HepG2 (cell line): ENCODE measurements around the gene SLC26A2. TPM values are rescaled to one million over a fixed set of nuclear protein-coding genes. Genes with fewer than 3 reads are reported as not detected.

ENCODE experiments used
- ATF3 ChIP-seq: sonication (generic); formaldehyde crosslinking; IDR thresholded peaks from 2 replicates; pipeline ENCODE4 v1.4.0; 2020; ENCODE audit warnings: missing genetic modification reagents
- ATF4 ChIP-seq, 2 experiments: fragments of 450-650 bp in 1 of 2; sonication (generic) in 1 of 2; formaldehyde crosslinking; IDR thresholded peaks; 2 replicates each; pipeline versions ENCODE4 v1.5.0 to v1.8.0; 2020 to 2022; ENCODE audit warnings: mild to moderate bottlenecking in 1 of 2, missing genetic modification reagents in 1 of 2
- BCL6 ChIP-seq: IDR thresholded peaks from 2 replicates; pipeline ENCODE4 v1.6.1; 2016; ENCODE audit warnings: missing genetic modification reagents, missing compliant biosample characterization
- E2F2 ChIP-seq: sonication (generic); formaldehyde crosslinking; IDR thresholded peaks from 2 replicates; pipeline ENCODE4 v1.4.0; 2020; ENCODE audit warnings: missing genetic modification reagents, borderline replicate concordance
- HMGXB4 ChIP-seq, 2 experiments: sonication (generic) in 1 of 2; formaldehyde crosslinking in 1 of 2; IDR thresholded peaks; 2 replicates each; pipeline versions ENCODE4 v1.4.0 to v1.6.1; 2018 to 2020; ENCODE audit warnings: missing genetic modification reagents in 2 of 2, borderline replicate concordance in 1 of 2, low read depth in 1 of 2, mild to moderate bottlenecking in 1 of 2, missing biosample characterization in 1 of 2
- KLF13 ChIP-seq: sonication (generic); formaldehyde crosslinking; IDR thresholded peaks from 2 replicates; pipeline ENCODE4 v1.4.0; 2020; ENCODE audit warnings: mild to moderate bottlenecking, missing genetic modification reagents
- KLF6 ChIP-seq: IDR thresholded peaks from 2 replicates; pipeline ENCODE4 v1.8.0; 2016; ENCODE audit warnings: missing biosample characterization, missing genetic modification reagents
- PHF8 ChIP-seq: sonication (generic); formaldehyde crosslinking; IDR thresholded peaks from 2 replicates; pipeline ENCODE4 v1.5.0; 2020; ENCODE audit warnings: missing genetic modification reagents
- SIN3B ChIP-seq: fragments of 150-350 bp; IDR thresholded peaks from 2 replicates; pipeline ENCODE4 v1.6.1; 2014; ENCODE audit warnings: low read length
- SMC3 ChIP-seq: IDR thresholded peaks from 2 replicates; pipeline ENCODE4 v1.6.1; 2011; ENCODE audit warnings: low read length, improper control_type of control experiment
- TIGD3 ChIP-seq: sonication (generic); formaldehyde crosslinking; IDR thresholded peaks from 2 replicates; pipeline ENCODE4 v1.5.1; 2020; ENCODE audit warnings: mild to moderate bottlenecking, missing genetic modification reagents, borderline replicate concordance
- ZBED4 ChIP-seq: sonication (generic); formaldehyde crosslinking; IDR thresholded peaks from 2 replicates; pipeline ENCODE4 v1.4.0; 2020; ENCODE audit warnings: missing genetic modification reagents, borderline replicate concordance
- ZBTB37 ChIP-seq: sonication (generic); formaldehyde crosslinking; IDR thresholded peaks from 2 replicates; pipeline ENCODE4 v1.4.0; 2020; ENCODE audit warnings: mild to moderate bottlenecking, missing genetic modification reagents
- ZEB1 ChIP-seq: IDR thresholded peaks from 2 replicates; pipeline ENCODE4 v1.6.1; 2012; ENCODE audit warnings: mild to moderate bottlenecking, low read depth, inconsistent platforms; ENCODE audit not compliant: insufficient replicate concordance
- ZNF124 ChIP-seq: sonication (generic); formaldehyde crosslinking; IDR thresholded peaks from 2 replicates; pipeline ENCODE4 v1.4.0; 2020; ENCODE audit warnings: missing genetic modification reagents
- ZNF224 ChIP-seq: sonication (generic); formaldehyde crosslinking; IDR thresholded peaks from 2 replicates; pipeline ENCODE4 v1.5.0; 2020; ENCODE audit warnings: mild to moderate bottlenecking, missing genetic modification reagents
- ZNF564 ChIP-seq: sonication (generic); formaldehyde crosslinking; IDR thresholded peaks from 2 replicates; pipeline ENCODE4 v1.8.1; 2023; ENCODE audit warnings: mild to moderate bottlenecking, missing genetic modification reagents
- polyA plus RNA-seq, 8 experiments: library from polyadenylated mRNA; depleted of rRNA in 3 of 8; stranded (reverse) in 7 of 8; unstranded in 1 of 8; fragments of >200 nt; fragmentation: Illumina TruSeq in 4 of 8; extraction: Trizol in 4 of 8; gene quantifications; 2 replicates each; pipeline versions ENCODE4 v1.2.1 to v1.2.3, GENCODE V29; 2011 to 2016; ENCODE audit warnings: low read depth in 4 of 8, missing spikeins in 1 of 8, mixed read lengths in 1 of 8; ENCODE audit not compliant: insufficient read depth in 1 of 8
- total RNA-seq, 5 experiments: library from RNA; depleted of rRNA; stranded (reverse); fragments of >200 nt; fragmentation: Illumina TruSeq; extraction: Trizol; gene quantifications; 2 replicates each; pipeline ENCODE4 v1.2.3, GENCODE V29; 2016; ENCODE audit warnings: low read depth in 1 of 5

Gene SLC26A2
- total and polyA plus RNA-seq, 2 of the 13 experiments (the other 11 are each of a cell fraction or from before 2014, with no cell fraction given), result 2.2 to 7.9 TPM

- no peak for TF ChIP-seq ZBTB37
- TF ChIP-seq SMC3, result no peak
- TF ChIP-seq TIGD3 (CRISPR knock-in tag), result peak; percentile 84; the same call in 1 of the 2 replicates
- peak; percentile 74; the same call in 1 of the 2 replicates for TF ChIP-seq SIN3B
- no peak for TF ChIP-seq E2F2 (CRISPR knock-in tag)
- TF ChIP-seq PHF8 (CRISPR knock-in tag), result peak; percentile 80
- peak in 1 of 2 experiments; percentile 42; a peak in 1 of 4 replicates for TF ChIP-seq ATF4 (CRISPR knock-in tag; IDR thresholded peaks at IDR 0.05)
- TF ChIP-seq KLF13 (CRISPR knock-in tag), result no peak
- TF ChIP-seq KLF6 (CRISPR knock-in tag), result peak; percentile 82; the same call in 1 of the 2 replicates
- peak; percentile 79; the same call in 1 of the 2 replicates for TF ChIP-seq ZNF124
- TF ChIP-seq BCL6 (CRISPR knock-in tag), result peak; percentile 60; the same call in 1 of the 2 replicates
- TF ChIP-seq ATF3, result peak; percentile 60; the same call in 1 of the 2 replicates
- TF ChIP-seq ZNF564 (CRISPR knock-in tag), result 0 out of 2 replicates have a peak, but pooled peaks have one; percentile 28
- peak; percentile 80 for TF ChIP-seq ZEB1
- peak; percentile 50; the same call in 1 of the 2 replicates for TF ChIP-seq ZBED4 (CRISPR knock-in tag)
- peak; percentile 87; the same call in 1 of the 2 replicates for TF ChIP-seq ZNF224
- peak; percentile 53 to 89 for TF ChIP-seq HMGXB4 (CRISPR knock-in tag; IDR thresholded peaks at IDR 0.05; ENCODE audit: borderline replicate concordance in 1 of 2, low read depth in 1 of 2)
Observed at GRCh38 chr5:150000256-150000989, 39.9 kb downstream of the SLC26A2 start, which contains the start of the genes HMGXB3 and TIGD6 (continued).
